Measurements from ENCODE around the gene NUBPL.

NUBPL gene

DNA sequence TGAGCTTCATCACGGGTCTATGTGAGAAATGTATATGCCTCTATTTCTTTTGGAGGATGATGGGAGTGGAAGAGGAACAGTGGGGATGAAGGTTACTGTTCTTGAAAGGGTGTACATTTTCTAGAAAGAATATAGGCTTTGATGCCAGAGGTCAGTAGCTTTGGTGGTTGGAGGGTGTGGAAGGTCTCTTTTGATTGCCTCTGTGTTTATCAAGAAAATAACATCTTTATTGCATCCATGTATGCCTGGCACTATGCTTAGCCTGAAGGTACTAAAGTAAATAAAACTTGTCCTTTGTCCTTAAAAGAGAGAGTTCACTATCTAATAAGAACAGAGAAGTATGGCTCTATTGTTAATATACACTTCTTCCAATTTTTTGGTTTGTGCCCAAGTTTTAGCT lies 201.8 kb downstream of the NUBPL start:
- TF ChIP-seq TEAD4 (IDR thresholded peaks at IDR 0.05) = no peak
- no peak for TF ChIP-seq TAF1 (IDR thresholded peaks at IDR 0.05; ENCODE audit: low read depth)
- TF ChIP-seq NFIC (IDR thresholded peaks at IDR 0.05) = no peak
- no peak for TF ChIP-seq FOXM1 (IDR thresholded peaks at IDR 0.05; ENCODE audit: borderline replicate concordance, low read depth)
- no peak for TF ChIP-seq CEBPB (IDR thresholded peaks at IDR 0.05)
- no peak for TF ChIP-seq ZBTB7A (IDR thresholded peaks at IDR 0.05; ENCODE audit: low read depth)
- TF ChIP-seq RAD21 (IDR thresholded peaks at IDR 0.05; ENCODE audit: low read depth) = no peak
- no peak for TF ChIP-seq MAX (IDR thresholded peaks at IDR 0.05)
- no peak for TF ChIP-seq EP300 (IDR thresholded peaks at IDR 0.05; ENCODE audit: borderline replicate concordance)

- no peak for TF ChIP-seq CREB1 (IDR thresholded peaks at IDR 0.05; ENCODE audit: low read depth)
These were observed 205.2 kb downstream of the NUBPL start for GRCh38 chr14:31766315-31766892.

- TF ChIP-seq FOXM1 (IDR thresholded peaks at IDR 0.05; ENCODE audit: borderline replicate concordance, low read depth) (no peak), CEBPB (IDR thresholded peaks at IDR 0.05) (no peak), CREB1 (IDR thresholded peaks at IDR 0.05; ENCODE audit: low read depth) (no peak), TAF1 (IDR thresholded peaks at IDR 0.05; ENCODE audit: low read depth) (no peak), YY1 (IDR thresholded peaks at IDR 0.05; ENCODE audit: low read depth) (no peak), EGR1 (IDR thresholded peaks at IDR 0.05) (no peak), TCF12 (IDR thresholded peaks at IDR 0.05; ENCODE audit: low read depth) (no peak), ZBTB7A (IDR thresholded peaks at IDR 0.05; ENCODE audit: low read depth) (no peak), NFIC (IDR thresholded peaks at IDR 0.05) (no peak), MAX (IDR thresholded peaks at IDR 0.05) (no peak), EP300 (IDR thresholded peaks at IDR 0.05; ENCODE audit: borderline replicate concordance) (no peak), USF1 (IDR thresholded peaks at IDR 0.05) (no peak), REST (IDR thresholded peaks at IDR 0.05; ENCODE audit: low read depth) (no peak), RAD21 (IDR thresholded peaks at IDR 0.05; ENCODE audit: low read depth) (no peak)
These were observed 207.2 kb downstream of the NUBPL start for GRCh38 chr14:31768355-31768754.

DNA sequence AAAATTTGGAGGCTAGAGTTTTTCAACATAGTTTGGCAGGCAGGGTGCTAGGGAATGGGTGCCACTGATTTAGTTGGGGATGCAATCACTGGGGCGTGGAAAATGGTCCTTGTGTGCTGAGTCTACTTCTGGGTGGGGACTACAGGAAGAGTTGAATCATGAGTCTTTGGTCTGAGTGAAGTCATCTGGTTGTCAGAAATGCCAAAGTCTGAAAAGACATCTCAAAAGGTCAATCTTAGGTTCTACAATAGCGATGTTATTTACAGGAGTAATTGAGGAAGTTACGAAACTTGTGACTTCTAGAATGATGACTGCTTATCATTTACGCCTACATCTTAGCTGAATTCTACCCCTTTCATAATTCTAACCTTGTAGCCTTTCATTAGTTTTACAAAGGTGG lies 209.1 kb downstream of the NUBPL start:
- no peak for TF ChIP-seq CREB1 (IDR thresholded peaks at IDR 0.05; ENCODE audit: low read depth)
- TF ChIP-seq REST (IDR thresholded peaks at IDR 0.05; ENCODE audit: low read depth) = no peak
- TF ChIP-seq TCF12 (IDR thresholded peaks at IDR 0.05; ENCODE audit: low read depth) = no peak
- no peak for TF ChIP-seq YY1 (IDR thresholded peaks at IDR 0.05; ENCODE audit: low read depth)
- TF ChIP-seq TAF1 (IDR thresholded peaks at IDR 0.05; ENCODE audit: low read depth) = no peak
- no peak for TF ChIP-seq FOXM1 (IDR thresholded peaks at IDR 0.05; ENCODE audit: borderline replicate concordance, low read depth)
- TF ChIP-seq CEBPB (IDR thresholded peaks at IDR 0.05) = no peak
- TF ChIP-seq TEAD4 (IDR thresholded peaks at IDR 0.05) = no peak
- TF ChIP-seq USF1 (IDR thresholded peaks at IDR 0.05) = no peak
- no peak for TF ChIP-seq MAX (IDR thresholded peaks at IDR 0.05)

- no peak for TF ChIP-seq MAX (IDR thresholded peaks at IDR 0.05)
- TF ChIP-seq YY1 (IDR thresholded peaks at IDR 0.05; ENCODE audit: low read depth) = no peak
These were observed 213.4 kb downstream of the NUBPL start for GRCh38 chr14:31774567-31774966.

DNA sequence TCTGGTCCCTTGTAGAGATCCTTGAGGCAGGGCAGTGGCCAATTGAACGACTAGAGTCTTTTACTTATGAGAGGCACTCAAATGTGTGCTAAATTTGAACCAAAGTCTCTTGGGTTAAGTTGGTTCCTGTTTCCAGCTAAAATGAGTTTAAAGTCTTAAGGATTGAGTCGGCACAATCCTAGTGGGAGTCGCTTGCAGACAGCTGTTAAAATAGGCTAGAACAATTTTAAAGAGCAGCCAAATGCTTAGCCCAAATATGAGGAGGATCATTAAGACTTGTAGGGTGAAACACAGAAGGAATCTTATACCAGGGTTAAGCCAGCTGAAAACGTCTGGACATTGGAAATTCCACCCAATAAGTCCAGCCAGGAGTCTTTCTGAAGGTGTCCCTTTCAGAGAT lies 216.1 kb downstream of the NUBPL start:
- TF ChIP-seq FOXM1 (IDR thresholded peaks at IDR 0.05; ENCODE audit: borderline replicate concordance, low read depth) (no peak), TAF1 (IDR thresholded peaks at IDR 0.05; ENCODE audit: low read depth) (no peak), EP300 (IDR thresholded peaks at IDR 0.05; ENCODE audit: borderline replicate concordance) (no peak), YY1 (IDR thresholded peaks at IDR 0.05; ENCODE audit: low read depth) (no peak), CREB1 (IDR thresholded peaks at IDR 0.05; ENCODE audit: low read depth) (no peak), NFIC (IDR thresholded peaks at IDR 0.05) (no peak)
